ENCODE data around the gene ARHGEF16.

DNA sequence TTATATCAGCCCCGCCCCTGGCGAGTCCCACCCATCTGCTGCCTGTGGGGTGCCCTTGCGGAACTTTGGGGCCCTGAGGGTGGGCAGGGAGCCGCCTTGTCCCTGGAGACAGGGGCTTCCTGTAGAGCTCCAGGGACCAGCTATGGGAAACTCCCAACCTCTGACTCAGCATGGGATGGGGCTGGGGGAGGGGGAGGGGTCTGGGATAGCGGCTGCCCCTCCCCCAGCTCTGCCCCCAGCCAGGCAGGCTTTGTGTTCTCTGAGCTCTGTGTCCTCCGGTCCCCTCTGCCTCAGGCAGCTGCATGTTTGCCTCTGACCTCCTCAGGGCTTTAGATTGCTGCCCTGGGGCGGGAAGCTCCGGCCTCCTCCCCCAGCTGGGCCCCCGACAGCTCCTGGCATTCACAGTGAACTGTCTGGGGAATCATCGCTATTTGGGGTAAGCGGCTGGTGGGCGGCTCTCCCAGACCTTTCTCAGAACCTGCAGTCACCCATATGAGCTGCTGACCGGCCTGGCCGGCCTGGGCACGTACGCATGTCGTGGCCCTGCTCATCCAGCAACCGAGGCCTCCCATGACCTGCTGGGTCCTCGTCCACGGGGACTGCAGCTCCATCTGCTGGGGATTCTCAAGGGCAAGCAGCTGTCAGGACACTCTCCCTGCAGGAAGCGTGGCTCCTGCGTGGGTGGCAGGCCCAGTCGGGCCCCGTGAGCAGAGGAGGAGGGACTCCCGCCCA lies 17.1 kb downstream of the ARHGEF16 start:
- TF ChIP-seq POLR2A (IDR thresholded peaks at IDR 0.05), result no peak
- TF ChIP-seq, protein P1, sequence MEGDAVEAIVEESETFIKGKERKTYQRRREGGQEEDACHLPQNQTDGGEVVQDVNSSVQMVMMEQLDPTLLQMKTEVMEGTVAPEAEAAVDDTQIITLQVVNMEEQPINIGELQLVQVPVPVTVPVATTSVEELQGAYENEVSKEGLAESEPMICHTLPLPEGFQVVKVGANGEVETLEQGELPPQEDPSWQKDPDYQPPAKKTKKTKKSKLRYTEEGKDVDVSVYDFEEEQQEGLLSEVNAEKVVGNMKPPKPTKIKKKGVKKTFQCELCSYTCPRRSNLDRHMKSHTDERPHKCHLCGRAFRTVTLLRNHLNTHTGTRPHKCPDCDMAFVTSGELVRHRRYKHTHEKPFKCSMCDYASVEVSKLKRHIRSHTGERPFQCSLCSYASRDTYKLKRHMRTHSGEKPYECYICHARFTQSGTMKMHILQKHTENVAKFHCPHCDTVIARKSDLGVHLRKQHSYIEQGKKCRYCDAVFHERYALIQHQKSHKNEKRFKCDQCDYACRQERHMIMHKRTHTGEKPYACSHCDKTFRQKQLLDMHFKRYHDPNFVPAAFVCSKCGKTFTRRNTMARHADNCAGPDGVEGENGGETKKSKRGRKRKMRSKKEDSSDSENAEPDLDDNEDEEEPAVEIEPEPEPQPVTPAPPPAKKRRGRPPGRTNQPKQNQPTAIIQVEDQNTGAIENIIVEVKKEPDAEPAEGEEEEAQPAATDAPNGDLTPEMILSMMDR (IDR thresholded peaks at IDR 0.05), result peak in 5 of 6 experiments; percentile 42 to 66 (median 43)

Data from esophagus squamous epithelium (tissue), 4 donors.